Mucosa of descending colon (tissue), 3 donors: ENCODE results near the gene UBE2M. TPM values are rescaled to one million over a fixed set of nuclear protein-coding genes. Genes with fewer than 3 reads are reported as not detected.
"Not testable (repeated sequence)": the region's sequence is repeated elsewhere in the genome, so short reads cannot be mapped to it uniquely, and the experiment has no call there.

ENCODE experiments used
- ATAC-seq: fragments of 200-7000 bp; cut with Tn5 transposase; one replicate; pipeline ENCODE4 v1.9.1; 2020; ENCODE audit warnings: mild to moderate bottlenecking, moderate library complexity
- DNase-seq, 3 donors: peaks; one replicate each; pipeline ENCODE4 v3.0.0-alpha.2; 2020
- H3K36me3 ChIP-seq: fragments of 200-600 bp; one replicate; pipeline ENCODE4 v1.8.0; 2021; ENCODE audit warnings: low read depth, mild to moderate bottlenecking
- H3K4me1 ChIP-seq: fragments of 200-600 bp; one replicate; pipeline ENCODE4 v1.8.0; 2021; ENCODE audit warnings: low read depth, mild to moderate bottlenecking
- H3K4me3 ChIP-seq: fragments of 200-600 bp; one replicate; pipeline ENCODE4 v1.8.0; 2021; ENCODE audit warnings: mild to moderate bottlenecking
- H3K9me3 ChIP-seq: fragments of 200-600 bp; one replicate; pipeline ENCODE4 v1.8.0; 2021; ENCODE audit warnings: mild to moderate bottlenecking
- CTCF ChIP-seq: fragments of 200-600 bp; IDR thresholded peaks from one replicate; pipeline ENCODE4 v1.8.0; 2022; ENCODE audit warnings: antibody characterized with exemption, mild to moderate bottlenecking
- intact Hi-C, 2 donors: fragments of 100-400 bp; cut with DNase I in 1 of 2; cut with micrococcal nuclease in 1 of 2; formaldehyde crosslinking; loops; one replicate each; pipeline versions ENCODE4 v1.11.0 to v1.11.1; 2022; cut with DNase I, micrococcal nuclease
- total RNA-seq, 3 donors: library from RNA; stranded (reverse); fragmentation: NEBNext Ultra II Directional in 2 of 3; extraction: Animal tissue kit (Norgen Biotek cat#: 25700) in 2 of 3; gene quantifications; one replicate each; pipeline versions ENCODE4 v1.2.1 to v1.2.4, GENCODE V29; 2021 to 2023
- donor health status: DM: no; HTN: no; CAD: no; lungs with moderate emphysema.
- donor health status: DM: no; HTN: no; CAD: no.
- donor health status: DM: no; HTN: yes; CAD: no.

Gene UBE2M
- total RNA-seq, 3 donors from 2014 or later = 49.4 to 101 (median 66.7) TPM

DNA sequence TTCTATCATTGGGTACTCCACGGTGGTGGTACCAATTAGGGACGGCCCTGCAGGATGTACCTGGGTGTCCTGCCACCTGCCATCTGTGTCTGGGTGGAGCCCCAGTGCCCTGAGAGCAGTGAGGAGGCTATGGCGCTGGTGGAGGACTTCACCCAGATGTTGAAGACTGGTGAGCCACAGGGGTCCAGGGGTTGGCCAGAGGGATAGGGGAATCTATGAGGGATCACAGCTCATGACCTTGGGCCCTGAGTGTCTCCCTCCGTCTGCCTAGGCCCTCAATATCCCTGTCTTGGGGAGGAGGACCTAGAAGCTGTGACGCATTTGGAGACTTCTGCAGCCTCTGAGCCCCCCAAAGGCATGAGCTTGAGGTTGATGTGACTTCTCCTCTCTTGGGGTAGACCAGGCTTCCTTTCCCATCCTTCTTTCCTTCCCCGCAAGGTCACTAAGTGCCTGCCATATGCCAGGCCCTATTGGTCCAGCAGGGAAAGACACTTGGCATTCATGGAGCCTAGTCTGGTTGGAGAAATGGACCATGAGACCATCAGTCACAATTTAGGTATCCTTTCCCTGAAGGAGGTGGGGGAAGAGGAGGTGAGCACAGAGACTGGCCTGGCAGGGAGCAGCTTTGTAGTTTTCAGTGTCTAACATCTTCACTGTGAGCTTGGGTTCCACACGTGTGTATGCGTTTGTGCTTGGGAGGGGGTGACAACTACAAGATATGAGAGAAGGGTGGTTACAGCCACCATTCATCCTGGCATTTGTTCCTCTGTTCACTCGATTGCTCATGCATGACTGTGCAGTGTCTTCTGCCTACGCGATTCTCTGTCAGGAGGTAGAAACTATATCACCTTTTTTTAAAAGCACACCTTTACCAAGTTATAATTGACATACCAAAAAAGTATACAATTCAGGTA is 19.9 kb upstream of the UBE2M start:
- intact Hi-C loops = no loop called here
- Histone ChIP-seq H3K36me3 (no peaks in the 10 kb centered on the region), H3K9me3 (no peaks in the 10 kb centered on the region), H3K4me3 (no peak overlapping the region), H3K4me1 (peaks cover 10% of the 10 kb centered on the region)
- peak in 1 of 3 donors; percentile 29 for DNase-seq
- no peak for TF ChIP-seq CTCF
- no peak for ATAC-seq

GRCh38 chr19:58577581-58577980 is 19.2 kb upstream of the UBE2M start:
- intact Hi-C loops, H3K4me3 ChIP-seq, H3K36me3 ChIP-seq, DNase-seq, ATAC-seq, H3K9me3 ChIP-seq: not testable (repeated sequence)
- peaks cover 10% of the 10 kb centered on the region for H3K4me1 ChIP-seq

- intact Hi-C loops = no loop called here
- peak; percentile 69 for ATAC-seq
- H3K9me3 ChIP-seq = no peaks in the 10 kb centered on the region
- peak overlapping the region; percentile 44 for H3K4me3 ChIP-seq
- no peak for TF ChIP-seq CTCF
- peaks cover 17% of the 10 kb centered on the region for H3K4me1 ChIP-seq
- no peaks in the 10 kb centered on the region for H3K36me3 ChIP-seq
- DNase-seq = peak; percentile 89 to 93 (median 91)
Measured at GRCh38 chr19:58575183-58576041, 17.0 kb upstream of the UBE2M start.

- H3K4me1 ChIP-seq = peaks cover 17% of the 10 kb centered on the region
- H3K4me3 ChIP-seq = peak overlapping the region; percentile 56
- ATAC-seq (no peak), DNase-seq (no peak)
- TF ChIP-seq CTCF = no peak
- H3K9me3 ChIP-seq = no peaks in the 10 kb centered on the region
- H3K36me3 ChIP-seq = no peaks in the 10 kb centered on the region
- intact Hi-C loops = no loop called here
Measured at GRCh38 chr19:58573658-58574164, 15.3 kb upstream of the UBE2M start.

DNA sequence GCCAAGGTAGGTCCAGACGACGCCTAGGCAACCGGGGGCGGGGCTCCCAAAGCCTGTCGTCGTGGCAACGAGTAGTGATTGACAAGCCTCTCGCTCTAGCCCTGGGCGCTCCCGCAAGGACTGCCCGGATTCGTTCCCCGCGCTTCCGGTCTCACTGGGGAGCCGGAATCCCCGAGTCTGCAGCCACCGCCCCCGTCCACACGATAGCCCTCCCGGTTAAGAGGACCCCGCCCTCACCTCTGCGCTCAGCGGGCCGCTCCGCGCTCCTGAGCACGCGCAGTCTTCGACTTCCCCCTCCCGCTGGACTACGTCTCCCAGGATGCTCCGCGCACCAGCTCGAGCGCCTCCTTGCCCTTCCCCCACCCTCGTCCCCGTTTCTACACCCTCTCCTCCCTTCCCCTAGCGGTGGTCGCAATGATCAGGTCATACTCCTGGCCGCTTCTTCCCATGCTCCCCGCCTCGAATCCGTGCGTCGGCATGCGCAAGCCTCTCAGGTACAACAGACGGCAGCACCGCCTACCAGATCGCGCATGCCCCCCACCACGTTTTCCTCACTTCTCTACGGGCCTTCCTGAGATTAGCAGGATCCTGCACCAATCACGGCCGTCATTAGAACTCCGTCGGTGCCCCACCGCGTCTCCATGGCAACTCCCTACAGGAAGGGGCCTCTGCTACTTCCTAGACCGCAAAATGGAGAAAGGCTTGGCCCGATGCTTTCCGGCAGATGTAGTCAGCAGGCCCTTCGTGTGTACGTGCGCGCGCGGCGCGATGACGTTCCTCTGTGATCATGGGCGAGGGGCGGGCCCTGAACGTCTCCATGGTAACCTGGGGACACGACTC is 14.6 kb upstream of the UBE2M start, which contains the start of gene MZF1:
Gene MZF1, minus strand, starts transcription at position 518 of the 840 bp plus-strand sequence. CDS start 1,946 bp downstream, outside the sequence.
- Histone ChIP-seq H3K4me3 (peak within 1 kb of the TSS; percentile 56), H3K4me1 (peaks cover 17% of the 10 kb centered on the region), H3K36me3 (no peaks in the 10 kb centered on the region), H3K9me3 (no peaks in the 10 kb centered on the region)
- ATAC-seq = peak; percentile 81
- DNase-seq = peak; percentile 100
- intact Hi-C loops = no loop called here
- TF ChIP-seq CTCF = no peak
